HG03139 (cell line): ENCODE measurements around the gene GAB2.
A peak's percentile ranks its signal among the peaks of the same experiment; 100 is the strongest.

Experiments used
- ATAC-seq: cut with Tn5 transposase; IDR thresholded peaks from one replicate; pipeline ENCODE4 v1.9.1; 2021; ENCODE audit not compliant: unreplicated experiment

Gene GAB2

GRCh38 chr11:78428266-78428636 lies 10.6 kb upstream of the GAB2 start:
- ATAC-seq: no peak

DNA sequence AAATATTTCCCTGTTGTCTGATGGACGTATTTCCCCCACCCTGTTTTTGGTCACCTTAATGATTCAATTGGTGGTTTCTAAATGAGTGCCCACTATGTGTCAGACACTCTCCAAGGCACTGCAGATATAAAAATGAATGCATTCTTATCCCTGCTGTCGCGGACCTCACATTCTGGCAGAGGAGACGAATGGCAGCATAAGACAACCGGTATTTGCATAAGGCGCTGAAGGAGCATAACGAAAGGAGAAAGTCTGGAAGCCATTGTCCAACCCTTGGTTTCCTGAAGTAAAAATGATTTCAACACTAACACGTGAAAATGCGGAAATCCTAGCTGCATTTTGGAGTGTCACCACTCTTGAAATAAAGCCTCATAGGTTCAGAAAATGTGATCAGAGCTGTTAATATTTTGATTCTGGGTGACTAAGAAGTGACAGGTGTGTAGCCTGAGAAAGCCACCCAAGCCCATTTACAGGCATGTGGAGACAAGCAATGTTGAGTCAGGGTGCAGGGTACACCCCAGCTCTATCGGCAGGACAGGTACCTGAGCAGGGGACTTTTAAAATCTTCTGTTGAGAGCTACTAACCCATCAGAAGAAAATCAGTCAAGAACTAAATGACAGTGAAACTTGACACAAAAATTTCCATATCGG lies 10.1 kb upstream of the GAB2 start:
- ATAC-seq: no peak

DNA sequence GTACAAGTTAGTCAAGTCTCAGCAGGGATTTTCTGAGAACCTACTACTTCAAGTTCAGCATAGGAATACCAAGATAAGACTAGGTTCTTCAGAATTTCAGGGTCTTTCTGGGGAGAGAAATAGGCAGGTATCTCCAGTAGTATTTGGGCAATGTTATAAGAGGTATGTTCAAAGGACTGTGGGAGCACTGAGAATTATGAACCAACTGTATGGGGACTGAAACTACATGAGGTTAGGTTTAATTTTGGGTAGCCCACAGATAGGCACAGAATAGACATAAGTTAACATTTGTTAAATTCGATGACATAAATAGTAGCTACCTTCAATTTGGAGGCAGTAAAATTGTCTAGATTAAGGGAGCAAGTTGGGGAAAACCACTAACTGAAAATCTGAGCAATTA lies 9.2 kb upstream of the GAB2 start:
- ATAC-seq: no peak

- ATAC-seq: no peak
Observed at GRCh38 chr11:78425399-78426070, 7.9 kb upstream of the GAB2 start.

GRCh38 chr11:78424334-78425270 lies 7.0 kb upstream of the GAB2 start:
- no peak for ATAC-seq

DNA sequence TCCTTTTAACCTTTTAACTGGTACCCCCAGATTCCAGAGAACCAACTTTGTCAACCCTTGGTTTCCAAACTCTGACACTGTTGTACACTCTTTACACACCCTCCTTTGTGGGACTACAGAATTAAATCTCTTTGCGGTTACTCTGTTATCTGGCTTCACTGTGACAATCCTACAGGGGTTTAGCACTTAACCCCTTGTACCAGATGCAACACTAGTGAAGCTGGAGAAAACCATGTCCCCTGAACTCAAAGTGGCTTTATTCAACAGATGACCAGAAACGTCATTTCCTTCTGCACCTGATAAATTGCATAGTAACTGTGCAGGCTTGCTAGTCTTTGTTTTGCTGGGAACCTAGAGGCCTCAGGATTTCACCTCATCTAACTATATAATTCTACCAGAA lies 5.6 kb upstream of the GAB2 start:
- no peak for ATAC-seq

DNA sequence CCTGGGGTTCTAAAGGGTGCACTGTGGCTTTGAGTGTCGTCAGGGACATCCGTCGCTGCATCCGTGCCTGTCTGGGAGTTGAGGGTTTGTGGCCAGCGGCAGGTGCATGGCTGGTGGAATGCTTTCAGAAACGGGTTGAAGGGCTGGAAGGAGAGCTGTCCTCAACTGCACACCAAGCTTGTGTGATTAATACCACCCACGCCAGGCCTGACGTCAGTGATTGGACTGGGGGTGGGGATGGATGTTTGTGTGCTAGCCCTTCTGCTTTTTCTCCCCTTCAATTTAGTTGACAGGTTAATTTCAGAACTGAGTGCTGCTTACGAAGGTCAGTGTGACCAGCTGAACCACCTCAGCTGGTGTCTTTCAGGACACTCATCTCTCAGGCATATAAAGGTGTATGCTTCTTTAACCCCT lies 3.2 kb upstream of the GAB2 start:
- ATAC-seq: no peak

DNA sequence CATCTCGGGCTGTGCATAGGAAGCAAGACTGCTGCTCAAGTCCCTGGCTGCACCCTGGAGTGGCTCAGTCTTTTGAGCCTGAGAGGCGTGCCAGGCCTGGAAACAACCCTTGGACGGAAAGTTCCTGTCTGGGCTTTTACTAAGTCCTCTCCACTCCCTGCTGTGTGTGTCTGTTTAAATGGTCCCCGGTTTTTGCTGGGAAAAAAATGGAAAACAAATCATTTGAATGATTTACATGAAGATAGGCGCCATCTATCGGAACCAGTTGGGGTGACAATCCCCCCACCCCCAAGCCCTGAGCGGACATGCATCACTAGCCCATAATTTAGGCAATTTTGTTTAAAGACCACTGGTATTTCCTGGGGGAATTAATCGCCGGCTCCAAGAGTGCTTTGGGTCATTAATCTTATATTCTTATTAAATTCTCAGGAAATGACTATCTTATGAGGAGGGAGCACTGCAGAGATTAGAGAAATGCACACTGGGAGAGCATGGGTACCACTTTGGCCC lies 2.7 kb upstream of the GAB2 start:
- no peak for ATAC-seq

DNA sequence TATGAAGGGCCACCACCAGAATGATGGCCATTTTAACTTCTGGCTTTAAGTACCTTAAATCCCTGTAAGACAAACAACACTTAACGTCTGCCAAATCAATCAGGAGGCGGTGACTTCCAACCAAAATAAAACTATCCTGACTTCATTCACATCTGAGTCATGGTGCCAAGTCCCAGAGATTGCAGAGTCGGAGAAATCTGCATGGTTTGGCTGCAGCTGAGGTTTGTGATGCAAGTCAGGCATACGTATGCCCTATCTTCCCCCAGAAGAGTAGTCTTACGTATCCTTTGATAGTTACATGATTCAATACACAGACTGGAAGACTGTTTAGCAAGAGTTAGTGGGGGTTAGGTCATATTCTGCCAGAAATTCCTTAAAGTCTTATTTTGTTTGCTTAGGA lies 1.7 kb upstream of the GAB2 start:
- no peak for ATAC-seq

- ATAC-seq: no peak
Observed at GRCh38 chr11:78418584-78419211, 1.1 kb upstream of the GAB2 start.

GRCh38 chr11:78417888-78418583 lies 416 bp upstream of the GAB2 start:
- peak; percentile 47 for ATAC-seq

DNA sequence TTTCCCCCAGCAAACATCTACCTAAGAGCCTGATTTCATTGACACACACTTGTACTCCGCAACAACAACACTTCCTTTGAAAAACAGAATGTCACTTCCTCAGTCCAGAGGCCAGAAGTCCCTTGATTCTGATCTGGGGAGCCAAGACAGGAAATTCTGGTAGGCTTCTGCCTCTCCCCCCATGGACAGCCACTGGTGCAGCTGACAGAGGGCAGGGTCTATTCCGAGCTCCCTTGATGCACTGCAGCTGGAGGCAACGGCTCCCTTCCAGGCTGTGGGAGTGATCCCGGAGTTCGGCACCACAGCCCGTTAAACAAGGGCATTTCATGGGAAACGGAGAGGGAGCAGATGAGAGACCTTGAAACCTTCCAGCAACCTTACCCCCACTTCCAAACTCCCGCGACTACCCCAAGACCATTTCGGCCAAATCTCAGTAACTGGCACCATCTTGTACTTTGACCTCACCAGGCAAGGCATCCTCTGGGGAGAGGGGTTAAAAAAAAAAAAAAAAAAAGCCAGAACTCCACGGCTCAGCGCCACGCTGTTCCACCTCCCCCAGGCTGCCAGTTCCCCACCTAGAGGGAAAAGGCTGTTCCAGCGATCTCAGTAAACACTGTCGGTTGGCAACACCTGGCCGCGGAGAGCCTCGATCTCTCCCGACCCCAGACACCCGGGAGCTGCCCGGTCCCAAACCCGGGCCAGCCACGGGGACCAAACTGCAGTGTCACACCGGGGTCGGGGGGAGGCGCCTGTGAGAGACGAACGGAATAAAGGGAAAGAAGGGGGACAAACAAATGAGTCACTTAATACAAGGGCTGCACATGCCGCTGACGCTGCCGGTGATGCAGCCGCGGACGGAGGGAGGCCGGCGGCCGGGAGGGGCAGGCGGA lies 1.1 kb downstream of the GAB2 start:
- ATAC-seq: peak; percentile 44

DNA sequence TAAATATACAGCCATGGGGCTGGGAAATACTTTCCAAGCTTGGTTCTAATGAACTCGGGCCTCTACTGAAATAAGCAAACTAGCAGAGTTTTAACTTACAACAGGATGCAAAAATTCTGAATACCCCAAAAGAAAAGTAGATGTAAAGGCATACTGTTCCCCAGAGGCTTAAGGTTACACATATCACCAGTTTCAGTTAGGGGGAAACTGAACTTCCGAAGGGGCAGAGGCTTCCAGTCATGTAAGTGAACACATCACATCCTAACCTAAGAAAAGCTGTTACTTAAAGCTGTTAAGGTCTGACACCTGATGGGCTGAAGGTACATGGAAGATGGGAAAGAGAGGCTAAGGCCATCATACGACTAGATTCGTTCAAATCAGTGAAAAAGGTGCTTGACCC lies 2.3 kb downstream of the GAB2 start:
- ATAC-seq: no peak

GRCh38 chr11:78414321-78415051 lies 3.1 kb downstream of the GAB2 start:
- ATAC-seq: no peak

DNA sequence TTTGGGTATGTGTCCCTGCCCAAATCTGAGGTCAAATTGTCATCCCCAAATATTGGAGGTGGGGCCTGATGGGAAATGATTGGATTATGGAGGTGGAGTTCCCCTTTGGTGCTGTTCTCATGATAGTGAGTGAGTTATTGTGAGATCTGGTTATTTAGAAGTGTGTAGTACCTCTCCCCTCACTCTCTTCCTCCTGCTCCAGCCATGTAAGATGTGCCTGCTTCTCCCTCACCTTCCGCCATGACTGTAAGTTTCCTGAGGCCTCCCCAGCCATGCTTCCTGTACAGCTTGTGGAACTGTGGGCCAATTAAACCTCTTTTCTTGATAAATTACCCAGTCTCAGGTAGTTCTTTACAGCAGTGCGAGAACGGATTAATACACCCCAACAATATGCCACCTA lies 9.0 kb downstream of the GAB2 start:
- ATAC-seq: no peak

- ATAC-seq: no peak
Observed at GRCh38 chr11:78406568-78407196, 10.9 kb downstream of the GAB2 start.

- no peak for ATAC-seq
Observed at GRCh38 chr11:78405805-78406204, 11.8 kb downstream of the GAB2 start.

- no peak for ATAC-seq
Observed at GRCh38 chr11:78403781-78404180, 13.8 kb downstream of the GAB2 start.

DNA sequence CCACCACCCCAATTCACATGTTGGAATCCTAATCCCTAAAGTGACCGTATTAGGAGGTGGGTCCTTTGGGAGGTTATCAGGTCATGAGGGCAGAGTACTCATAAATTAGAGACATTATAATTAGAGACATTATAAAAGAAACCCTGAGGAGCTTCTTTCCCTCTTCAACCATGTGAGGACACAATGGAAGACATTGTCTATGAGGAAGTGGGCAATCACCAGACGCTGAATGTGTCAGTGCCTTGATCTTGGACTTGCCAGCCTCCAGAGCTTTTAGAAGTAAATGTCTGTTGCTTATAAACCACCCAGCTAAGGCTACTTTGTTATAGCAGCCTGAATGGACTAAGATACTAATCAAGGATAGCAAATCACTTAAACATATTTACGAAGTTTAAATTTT lies 14.8 kb downstream of the GAB2 start:
- ATAC-seq: no peak
